OCI-LY1 (cell line): Measurements from ENCODE around the gene TMEM151A.

Experiments used
- H2AFZ ChIP-seq: fragments of 200-600 bp; sonication (generic), shearing (Covaris generic); 2 replicates; pipeline ENCODE4 v1.6.0; 2014; ENCODE audit warnings: antibody characterized with exemption, mild to moderate bottlenecking, low read length
- H3F3A ChIP-seq: fragments of 200-600 bp; sonication (generic), shearing (Covaris generic); 2 replicates; pipeline ENCODE4 v1.6.0; 2014; ENCODE audit warnings: mild to moderate bottlenecking, antibody characterized with exemption, low read length, moderate library complexity; ENCODE audit not compliant: insufficient read depth
- H3K27ac ChIP-seq: fragments of 200-600 bp; sonication (generic); 2 replicates; pipeline ENCODE4 v1.5.1; 2014; ENCODE audit warnings: low read length, mixed run types, mild to moderate bottlenecking, low read depth; ENCODE audit not compliant: poor library complexity, severe bottlenecking
- H3K27me3 ChIP-seq: fragments of 200-600 bp; sonication (generic); 2 replicates; pipeline ENCODE4 v1.6.0; 2014; ENCODE audit warnings: antibody characterized with exemption, mild to moderate bottlenecking, low read length, moderate library complexity; ENCODE audit not compliant: insufficient read depth
- H3K36me3 ChIP-seq: fragments of 200-600 bp; sonication (generic); 2 replicates; pipeline ENCODE4 v1.6.1; 2014; ENCODE audit warnings: mild to moderate bottlenecking, antibody characterized with exemption, low read length, moderate library complexity, mixed read lengths; ENCODE audit not compliant: insufficient read depth
- H3K4me1 ChIP-seq: fragments of 200-600 bp; sonication (generic); 2 replicates; pipeline ENCODE4 v1.5.1; 2014; ENCODE audit warnings: mild to moderate bottlenecking, low read length, moderate library complexity; ENCODE audit not compliant: insufficient read depth, severe bottlenecking
- H3K4me2 ChIP-seq: fragments of 200-600 bp; sonication (generic), shearing (Covaris generic); 2 replicates; pipeline ENCODE4 v1.6.1; 2014; ENCODE audit warnings: low read length
- H3K4me3 ChIP-seq: fragments of 200-600 bp; sonication (generic); 2 replicates; pipeline ENCODE4 v1.5.1; 2014; ENCODE audit warnings: low read length, low read depth, mild to moderate bottlenecking, mixed read lengths; ENCODE audit not compliant: poor library complexity, severe bottlenecking
- H3K79me2 ChIP-seq: fragments of 200-600 bp; shearing (Covaris generic); 2 replicates; pipeline ENCODE4 v1.6.1; 2016; ENCODE audit warnings: mixed run types, low read length, mixed read lengths; ENCODE audit not compliant: insufficient read depth
- H3K9ac ChIP-seq: fragments of 200-600 bp; sonication (generic), shearing (Covaris generic); 2 replicates; pipeline ENCODE4 v1.6.1; 2014; ENCODE audit warnings: mild to moderate bottlenecking, low read length, mixed read lengths
- H3K9me2 ChIP-seq: fragments of 200-600 bp; sonication (generic), shearing (Covaris generic); 2 replicates; pipeline ENCODE4 v1.6.1; 2014; ENCODE audit warnings: low read depth, mild to moderate bottlenecking, low read length, mixed read lengths
- H3K9me3 ChIP-seq: fragments of 200-600 bp; shearing (Covaris generic); 2 replicates; pipeline ENCODE4 v1.6.1; 2014; ENCODE audit warnings: low read length, mixed read lengths
- H4K20me1 ChIP-seq: fragments of 200-600 bp; sonication (generic), shearing (Covaris generic); 2 replicates; pipeline ENCODE4 v1.6.0; 2016; ENCODE audit warnings: mild to moderate bottlenecking, low read length; ENCODE audit not compliant: insufficient read depth
- CTCF ChIP-seq: fragments of 200-600 bp; sonication (generic), shearing (Covaris generic); IDR thresholded peaks from 2 replicates; pipeline ENCODE4 v1.5.1; 2017; ENCODE audit warnings: mild to moderate bottlenecking, antibody characterized with exemption, low read length, moderate library complexity, mixed read lengths
- EZH2 ChIP-seq: fragments of 200-600 bp; sonication (generic), shearing (Covaris generic); IDR thresholded peaks from 2 replicates; pipeline ENCODE4 v1.8.0; 2017; ENCODE audit warnings: borderline replicate concordance, mixed run types, mild to moderate bottlenecking, antibody characterized with exemption, low read length, moderate library complexity, mixed read lengths

Gene TMEM151A

GRCh38 chr11:66267039-66267378 lies 24.7 kb upstream of the TMEM151A start:
- H3K79me2 ChIP-seq, result peaks cover 13% of the 10 kb centered on the region
- H3K9me2 ChIP-seq, result no peaks in the 10 kb centered on the region
- peak overlapping the region; percentile 94 for H3K4me3 ChIP-seq
- peaks cover 19% of the 10 kb centered on the region for H3K4me1 ChIP-seq
- no peaks in the 10 kb centered on the region for H3K9me3 ChIP-seq
- no peak overlapping the region for H2AFZ ChIP-seq
- no peaks in the 10 kb centered on the region for H3F3A ChIP-seq
- H3K27ac ChIP-seq, result peak overlapping the region; percentile 26
- peak overlapping the region; percentile 74 for H3K4me2 ChIP-seq
- H3K36me3 ChIP-seq, result peaks cover 37% of the 10 kb centered on the region
- no peaks in the 10 kb centered on the region for H3K27me3 ChIP-seq
- peak overlapping the region; percentile 28; the same call in 1 of the 2 replicates for H3K9ac ChIP-seq
- TF ChIP-seq CTCF (no peak), EZH2 (no peak)
- no peaks in the 10 kb centered on the region for H4K20me1 ChIP-seq

DNA sequence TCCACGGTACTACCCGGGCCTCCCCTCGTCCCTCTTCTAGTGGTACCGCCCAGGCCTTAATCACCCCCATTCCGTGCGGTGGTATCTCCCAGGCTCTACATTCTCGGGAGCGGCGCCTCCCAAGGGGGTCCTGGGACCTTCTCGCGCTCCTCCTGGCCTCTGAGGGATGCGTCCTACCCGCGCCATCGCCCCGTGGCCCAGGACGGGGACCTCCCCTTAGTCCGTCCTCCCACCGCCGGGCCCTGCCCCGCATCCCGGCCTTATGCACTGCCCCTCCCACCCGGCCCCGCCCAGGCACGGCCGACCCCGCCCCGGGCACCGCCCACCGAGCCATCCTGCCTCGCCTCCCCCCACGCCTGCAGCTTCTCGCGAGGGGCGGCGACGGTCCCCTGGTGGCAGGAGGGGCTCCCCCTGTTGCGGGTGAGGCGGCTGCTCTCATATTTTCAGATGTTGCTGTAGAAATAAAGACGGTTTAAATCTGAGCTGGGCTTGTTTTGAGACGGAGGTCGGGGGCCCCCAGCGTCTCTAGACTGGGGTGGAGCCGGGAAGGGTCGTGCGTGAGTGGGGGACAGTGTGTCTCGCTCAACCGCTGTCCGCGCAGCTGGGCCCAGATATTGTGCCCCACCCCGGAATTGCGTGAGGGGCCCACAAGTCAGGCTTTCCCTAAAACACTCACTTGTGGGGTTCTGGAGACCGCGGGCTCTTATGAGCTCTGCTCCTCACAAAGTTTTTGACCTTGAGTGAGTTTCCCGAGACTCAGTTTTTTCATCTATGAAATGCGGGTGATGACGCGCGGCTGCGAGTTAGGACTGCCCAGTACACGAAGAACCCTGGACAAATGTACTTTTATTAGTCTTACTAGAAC lies 24.1 kb upstream of the TMEM151A start:
- Histone ChIP-seq H3K79me2 (peaks cover 13% of the 10 kb centered on the region), H3K9me3 (no peaks in the 10 kb centered on the region), H3K27me3 (no peaks in the 10 kb centered on the region), H3K36me3 (peaks cover 38% of the 10 kb centered on the region; the same call in 1 of the 2 replicates), H3K9me2 (no peaks in the 10 kb centered on the region), H4K20me1 (no peaks in the 10 kb centered on the region), H3F3A (no peaks in the 10 kb centered on the region), H3K27ac (peak overlapping the region; percentile 78), H3K4me2 (peak overlapping the region; percentile 74), H3K4me3 (peak overlapping the region; percentile 94), H2AFZ (no peak overlapping the region), H3K9ac (peak overlapping the region; percentile 50), H3K4me1 (peaks cover 19% of the 10 kb centered on the region)
- 0 out of 2 replicates have a peak, but pooled peaks have one; percentile 8 for TF ChIP-seq CTCF
- TF ChIP-seq EZH2, result no peak

- no peaks in the 10 kb centered on the region for H3K9me3 ChIP-seq
- H3K4me3 ChIP-seq, result peak within 1 kb of the TSS; percentile 94
- peak within 1 kb of the TSS; percentile 92 for H3K4me2 ChIP-seq
- peak within 1 kb of the TSS; percentile 96 for H3K9ac ChIP-seq
- peaks cover 19% of the 10 kb centered on the region for H3K4me1 ChIP-seq
- H2AFZ ChIP-seq, result no peak within 1 kb of the TSS
- no peaks in the 10 kb centered on the region for H3K27me3 ChIP-seq
- no peaks in the 10 kb centered on the region for H3F3A ChIP-seq
- TF ChIP-seq CTCF (no peak), EZH2 (no peak)
- peaks cover 42% of the 10 kb centered on the region; the same call in 1 of the 2 replicates for H3K36me3 ChIP-seq
- H3K27ac ChIP-seq, result peak within 1 kb of the TSS; percentile 78
- no peaks in the 10 kb centered on the region for H3K9me2 ChIP-seq
- H4K20me1 ChIP-seq, result no peaks in the 10 kb centered on the region
- H3K79me2 ChIP-seq, result peaks cover 13% of the 10 kb centered on the region
Observed at GRCh38 chr11:66268244-66268951, 23.3 kb upstream of the TMEM151A start, which contains the start of gene RAB1B. Gene RAB1B (plus strand): TSS chr11:66268639. CDS start chr11:66268680, 41 bp downstream.
